Measurements from ENCODE around the gene SAMD11. TPM values are rescaled to one million over a fixed set of nuclear protein-coding genes. Genes with fewer than 3 reads are reported as not detected.

SAMD11 gene
- total RNA-seq, 1 donor from 2014 or later: 33.9 TPM

GRCh38 chr1:972726-973458 lies 49.2 kb downstream of the SAMD11 start:
- Histone ChIP-seq H3K9me3 (no peaks in the 10 kb centered on the region), H3K36me3 (no peaks in the 10 kb centered on the region), H3K27me3 (peaks cover 4% of the 10 kb centered on the region), H3K27ac (no peak overlapping the region), H3K4me1 (peaks cover 29% of the 10 kb centered on the region), H3K4me3 (no peak overlapping the region)
- intact Hi-C loops (cut with DNase I): no loop called here
- no peak for DNase-seq (ENCODE audit: extremely low spot score in 2 of 2)
- TF ChIP-seq POLR2AphosphoS5 (IDR thresholded peaks at IDR 0.05; ENCODE audit: insufficient read depth in 1 of 2, low read depth in 1 of 2) (no peak), POLR2A (IDR thresholded peaks at IDR 0.05) (no peak), CTCF (IDR thresholded peaks at IDR 0.05) (no peak)

GRCh38 chr1:973459-974292 lies 50.0 kb downstream of the SAMD11 start:
- TF ChIP-seq POLR2A (IDR thresholded peaks at IDR 0.05) (no peak), POLR2AphosphoS5 (IDR thresholded peaks at IDR 0.05; ENCODE audit: insufficient read depth in 1 of 2, low read depth in 1 of 2) (no peak), CTCF (IDR thresholded peaks at IDR 0.05) (no peak)
- no peak for DNase-seq (ENCODE audit: extremely low spot score in 2 of 2)
- Histone ChIP-seq H3K4me1 (peaks cover 27% of the 10 kb centered on the region), H3K36me3 (no peaks in the 10 kb centered on the region), H3K9me3 (no peaks in the 10 kb centered on the region), H3K4me3 (no peak overlapping the region), H3K27me3 (peaks cover 4% of the 10 kb centered on the region), H3K27ac (no peak overlapping the region)
- intact Hi-C loops (cut with DNase I): no loop called here

- peaks cover 27% of the 10 kb centered on the region for H3K4me1 ChIP-seq
- H3K4me3 ChIP-seq: no peak overlapping the region
- DNase-seq (ENCODE audit: extremely low spot score in 2 of 2): no peak
- intact Hi-C loops (cut with DNase I): no loop called here
- H3K27ac ChIP-seq: no peak overlapping the region
- H3K27me3 ChIP-seq: peaks cover 4% of the 10 kb centered on the region
- no peaks in the 10 kb centered on the region for H3K9me3 ChIP-seq
- TF ChIP-seq POLR2A (IDR thresholded peaks at IDR 0.05): no peak
- TF ChIP-seq CTCF (IDR thresholded peaks at IDR 0.05): no peak
- no peak for TF ChIP-seq POLR2AphosphoS5 (IDR thresholded peaks at IDR 0.05; ENCODE audit: insufficient read depth in 1 of 2, low read depth in 1 of 2)
- H3K36me3 ChIP-seq: no peaks in the 10 kb centered on the region
These were observed 50.5 kb downstream of the SAMD11 start for GRCh38 chr1:974293-974640.

GRCh38 chr1:974687-975328 lies 51.1 kb downstream of the SAMD11 start:
- intact Hi-C loops (cut with DNase I): no loop called here
- H3K4me1 ChIP-seq: peaks cover 27% of the 10 kb centered on the region
- no peak for TF ChIP-seq POLR2AphosphoS5 (IDR thresholded peaks at IDR 0.05; ENCODE audit: insufficient read depth in 1 of 2, low read depth in 1 of 2)
- TF ChIP-seq CTCF (IDR thresholded peaks at IDR 0.05): no peak
- TF ChIP-seq POLR2A (IDR thresholded peaks at IDR 0.05): no peak
- peaks cover 4% of the 10 kb centered on the region for H3K27me3 ChIP-seq
- DNase-seq (ENCODE audit: extremely low spot score in 2 of 2): no peak
- no peaks in the 10 kb centered on the region for H3K9me3 ChIP-seq
- H3K4me3 ChIP-seq: no peak overlapping the region
- H3K36me3 ChIP-seq: no peaks in the 10 kb centered on the region
- H3K27ac ChIP-seq: no peak overlapping the region
